NCI-H524 treated with DMSO at 0.1 percent for 48 hours (cell line): Measurements from ENCODE around the gene ZNF418.
"Not testable (repeated sequence)": the region's sequence is repeated elsewhere in the genome, so short reads cannot be mapped to it uniquely, and the experiment has no call there.

ENCODE experiments used
- DNase-seq: peaks from one replicate; lab custom pipeline; 2025; lab: John Stamatoyannopoulos, UW

The ZNF418 gene

GRCh38 chr19:57934820-57935665 lies at the start of gene ZNF418:
Gene ZNF418 (minus strand): TSS chr19:57935402. CDS start chr19:57933822, 1,580 bp downstream.
- DNase-seq = no peak

DNA sequence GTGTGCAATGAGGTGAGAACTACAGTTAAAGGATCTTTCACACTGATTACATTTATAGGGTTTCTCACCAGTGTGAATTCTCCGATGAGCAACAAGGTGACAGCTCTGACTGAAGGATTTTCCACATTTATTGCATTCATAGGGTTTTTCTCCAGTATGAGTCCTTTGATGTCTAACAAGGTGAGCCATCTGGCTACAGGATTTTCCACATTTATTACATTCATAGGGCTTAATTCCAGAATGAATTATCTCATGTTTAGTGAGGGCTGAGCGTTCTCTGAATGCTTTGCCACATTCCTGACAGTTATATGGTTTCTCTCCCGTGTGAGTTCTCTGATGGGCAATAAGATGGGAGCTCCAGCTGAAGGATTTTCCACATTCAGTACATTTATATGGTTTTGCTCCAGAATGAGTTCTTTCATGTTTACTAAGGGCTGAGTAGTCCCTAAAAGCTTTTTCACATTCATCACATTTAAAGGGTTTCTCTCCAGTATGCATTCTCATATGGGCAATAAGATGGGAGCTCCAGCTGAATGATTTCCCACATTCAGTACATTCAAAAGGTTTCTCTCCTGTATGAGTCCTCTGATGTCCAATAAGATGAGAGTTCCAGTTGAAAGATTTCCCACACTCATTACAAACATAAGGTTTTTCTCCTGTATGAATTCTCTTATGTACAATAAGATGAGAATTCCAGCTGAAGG lies 43.5 kb upstream of the ZNF418 start:
- no peak for DNase-seq

DNA sequence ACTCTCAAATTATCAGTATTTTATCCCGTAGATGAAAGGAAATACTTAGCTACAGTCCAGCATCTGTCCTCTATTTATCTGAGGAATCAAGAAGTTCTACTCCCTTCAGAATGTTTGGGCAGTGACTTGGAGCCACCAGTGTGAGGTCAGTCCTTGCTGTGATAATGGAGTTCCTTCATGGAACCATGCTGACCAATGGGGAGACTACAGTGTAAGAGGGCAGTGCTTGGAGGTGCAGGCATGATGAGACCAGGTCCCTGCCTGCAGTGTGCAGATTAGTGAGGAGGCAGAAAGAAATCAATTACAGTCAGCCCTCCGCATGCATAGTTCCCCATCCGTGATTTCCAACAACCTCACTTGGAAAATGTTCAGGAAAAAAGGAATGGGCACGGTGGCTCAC lies 39.2 kb upstream of the ZNF418 start, which contains the start of gene C19orf18:
Gene C19orf18 (minus strand): TSS at position 101 of the 400 bp plus-strand sequence. CDS start 102 bp downstream, outside the sequence.
- no peak for DNase-seq

DNA sequence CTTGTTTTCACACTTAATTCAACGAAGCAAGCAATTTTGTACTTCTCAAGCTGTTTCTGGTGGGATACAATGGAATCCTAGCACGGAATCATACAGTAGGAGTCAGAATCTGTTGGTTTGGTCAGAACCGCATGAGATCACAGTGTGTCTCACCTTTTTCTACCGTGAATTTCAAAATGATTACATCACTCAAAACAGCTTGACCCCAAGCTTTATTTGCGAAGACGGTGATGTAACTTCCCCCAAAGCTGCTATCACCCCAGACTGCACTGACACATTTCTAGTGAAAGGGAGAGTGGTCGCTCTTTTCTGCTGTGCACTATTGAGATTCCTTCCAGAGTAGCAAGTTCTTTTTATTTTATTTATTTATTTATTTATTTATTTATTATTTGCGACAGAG lies 29.6 kb upstream of the ZNF418 start:
- no peak for DNase-seq

DNA sequence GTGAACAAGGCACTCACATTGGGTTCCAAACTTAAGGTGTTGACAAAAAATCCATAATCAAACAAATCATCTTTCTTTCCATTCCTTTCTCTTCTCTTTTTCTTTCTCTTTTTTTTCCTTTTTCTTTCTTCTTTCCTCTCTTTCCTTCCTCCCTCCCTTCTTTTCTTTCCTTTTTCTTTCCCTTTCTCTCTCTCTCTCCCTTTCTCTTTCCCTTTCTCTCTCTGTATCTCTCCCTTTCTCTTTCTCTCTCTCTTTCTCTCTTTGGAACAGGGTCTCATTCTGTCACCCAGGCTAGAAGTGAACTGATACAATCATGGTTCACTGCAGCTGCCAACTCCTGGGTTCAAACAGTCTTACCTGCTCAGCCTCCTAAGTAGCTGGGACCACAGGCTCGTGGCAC lies 26.6 kb upstream of the ZNF418 start:
- DNase-seq = no peak

GRCh38 chr19:57954996-57955395 lies 19.8 kb upstream of the ZNF418 start:
- DNase-seq = no peak

DNA sequence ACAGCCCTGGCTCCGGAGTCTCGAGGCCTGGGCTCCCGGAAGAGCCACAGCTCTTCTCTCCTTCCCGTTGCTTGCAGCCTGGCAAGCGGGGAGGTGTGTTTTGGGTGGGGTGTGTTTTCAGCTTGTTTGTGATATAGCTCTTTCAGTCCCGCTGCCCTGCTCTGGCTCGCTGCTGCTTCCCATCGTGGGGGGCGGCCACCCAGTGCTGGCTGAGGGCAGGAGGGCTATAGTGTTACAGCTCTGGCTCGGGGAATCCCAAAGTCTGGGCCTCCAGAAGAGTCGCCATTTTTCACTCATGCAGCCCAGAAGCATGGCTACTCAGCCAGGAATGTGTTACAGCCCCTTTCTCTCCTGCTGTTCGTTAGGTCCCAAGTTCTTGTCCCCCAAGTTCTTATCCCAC lies 14.5 kb upstream of the ZNF418 start:
- DNase-seq = no peak

- no peak for DNase-seq
These were observed 14.1 kb upstream of the ZNF418 start for GRCh38 chr19:57949296-57949695.

GRCh38 chr19:57947419-57948134 lies 12.4 kb upstream of the ZNF418 start, which contains the start of gene ZNF256:
Gene ZNF256 (minus strand): TSS chr19:57947706. CDS start chr19:57947474, 232 bp downstream.
- peak; percentile 63 for DNase-seq

GRCh38 chr19:57947088-57947418 lies 11.9 kb upstream of the ZNF418 start:
- DNase-seq = no peak

- no peak for DNase-seq
These were observed 11.1 kb upstream of the ZNF418 start for GRCh38 chr19:57946316-57946715.

GRCh38 chr19:57941593-57941992 lies 6.4 kb upstream of the ZNF418 start:
- no peak for DNase-seq

DNA sequence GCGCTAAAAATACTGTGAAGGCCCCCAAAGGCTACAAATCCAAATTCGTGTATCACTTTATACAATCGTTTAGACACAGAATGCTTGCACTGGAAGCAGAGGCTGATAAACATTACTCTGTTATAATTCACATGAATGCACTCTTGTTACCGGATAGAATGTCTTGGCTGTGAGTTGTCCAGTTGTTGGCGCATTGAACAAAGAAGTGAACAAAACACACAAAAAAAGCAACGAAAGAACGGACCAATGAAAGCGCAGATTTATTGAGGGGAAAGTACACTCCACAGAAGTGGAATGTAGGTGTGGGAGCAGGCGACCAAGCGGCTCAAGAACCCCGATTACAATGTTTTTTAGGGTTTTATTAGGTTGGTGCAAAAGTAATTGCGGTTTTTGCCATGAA lies 529 bp upstream of the ZNF418 start:
- no peak for DNase-seq

DNA sequence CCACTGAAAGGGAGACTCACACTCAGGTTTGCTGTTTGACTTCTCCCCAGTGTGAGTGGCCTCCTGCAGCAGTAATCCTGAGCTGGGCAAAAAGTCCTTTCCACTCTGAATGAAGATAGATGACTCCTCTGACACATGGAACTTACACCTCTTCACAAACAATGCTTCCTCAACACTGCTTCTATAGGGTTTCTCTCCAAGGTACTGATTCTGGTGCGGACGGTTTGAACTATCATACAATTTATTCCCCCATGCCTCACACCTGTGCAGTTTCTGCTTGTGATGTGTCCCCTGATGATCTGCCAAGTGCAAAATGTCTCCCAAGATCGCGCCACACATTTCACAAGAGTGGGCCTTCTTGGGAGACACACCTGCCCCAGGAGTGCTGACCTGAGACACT lies 7.6 kb downstream of the ZNF418 start:
- no peak for DNase-seq

GRCh38 chr19:57916168-57916995 lies 18.8 kb downstream of the ZNF418 start, which contains the start of gene ZNF417:
Gene ZNF417 (minus strand): TSS chr19:57916592. CDS start chr19:57916411, 181 bp downstream.
- DNase-seq = peak; percentile 91

GRCh38 chr19:57914531-57914930 lies 20.7 kb downstream of the ZNF418 start:
- DNase-seq = no peak

GRCh38 chr19:57907394-57907793 lies 27.8 kb downstream of the ZNF418 start:
- no peak for DNase-seq

DNA sequence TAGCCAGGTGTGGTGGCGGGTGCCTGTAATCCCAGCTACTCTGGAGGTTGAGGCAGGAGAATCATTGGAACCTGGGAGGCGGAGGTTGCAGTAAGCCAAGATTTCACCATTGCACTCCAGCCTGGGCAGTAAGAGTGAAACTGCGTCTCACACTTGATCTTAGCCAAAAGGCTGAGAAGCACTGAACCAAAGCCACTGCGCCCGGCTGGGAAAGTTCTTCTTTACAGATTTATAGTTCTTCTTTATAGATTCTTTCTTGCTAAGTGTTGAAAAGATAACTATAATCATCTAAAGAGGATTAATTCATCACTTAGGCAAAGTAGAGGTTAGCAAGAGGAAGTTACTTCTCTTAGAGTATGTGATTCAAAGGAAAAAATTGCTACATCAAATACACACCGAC lies 29.9 kb downstream of the ZNF418 start:
- DNase-seq = no peak

DNA sequence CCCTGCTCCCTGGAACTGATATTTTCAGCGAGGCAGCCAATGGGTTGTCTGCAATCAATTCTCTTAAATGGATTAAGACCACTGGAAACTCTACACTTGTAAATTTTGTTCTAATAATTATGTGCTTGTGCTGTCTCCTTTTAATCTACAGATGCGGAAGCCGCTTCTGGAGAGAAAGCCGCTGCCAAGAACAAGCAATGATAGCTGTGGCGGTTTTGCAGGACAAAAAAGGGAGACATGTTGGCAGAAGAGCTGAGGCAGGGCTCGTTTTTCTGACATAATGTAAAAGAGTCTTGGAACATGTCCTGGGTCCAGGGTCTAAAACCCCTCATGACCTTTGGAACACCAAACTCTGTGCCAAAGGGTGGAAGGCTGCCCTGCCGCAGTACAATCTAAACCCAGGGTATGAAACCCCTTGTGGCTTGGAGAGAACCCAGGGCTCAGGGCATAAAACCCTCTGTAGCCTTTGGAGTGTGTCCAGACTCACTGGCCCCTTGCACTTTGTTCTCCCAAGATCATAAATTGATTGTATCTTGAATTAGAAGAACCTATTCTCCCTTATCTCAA lies 31.5 kb downstream of the ZNF418 start:
- no peak for DNase-seq

DNA sequence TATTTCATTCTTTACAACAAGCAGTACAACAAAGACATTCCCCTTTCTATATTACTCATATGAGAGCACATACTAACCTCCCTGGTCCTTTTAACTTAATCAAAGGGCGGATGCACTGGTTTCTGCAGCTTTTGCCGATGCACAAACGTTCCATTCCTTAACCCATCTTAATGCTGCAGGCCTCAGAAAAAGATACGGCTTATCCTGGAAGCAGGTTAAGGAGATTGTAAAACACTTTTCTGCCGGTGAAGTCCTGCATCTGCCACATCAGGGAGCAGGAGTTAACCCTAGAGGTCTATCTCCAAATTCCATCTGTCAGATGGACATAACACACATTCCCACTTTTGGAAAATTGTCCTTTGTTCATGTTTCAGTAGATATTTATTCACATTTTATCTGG lies 34.9 kb downstream of the ZNF418 start:
- no peak for DNase-seq

- not testable (repeated sequence) for DNase-seq
These were observed 44.5 kb downstream of the ZNF418 start for GRCh38 chr19:57890706-57891105.
